PC-3 (cell line): ENCODE results near the gene ARHGAP42.

Source experiments
- EZH2 ChIP-seq: fragments of 300-600 bp; sonication (generic); IDR thresholded peaks from one replicate; pipeline ENCODE4 v1.6.1; 2017; ENCODE audit warnings: antibody characterized with exemption, mild to moderate bottlenecking, low read length; ENCODE audit not compliant: unreplicated experiment
- EZH2phosphoT487 ChIP-seq: fragments of 300-600 bp; sonication (generic); IDR thresholded peaks from 2 replicates; pipeline ENCODE4 v1.6.1; 2018; ENCODE audit warnings: mild to moderate bottlenecking, antibody characterized with exemption, low read length, borderline replicate concordance
- TF ChIP-seq, protein P1 (sequence below): fragments of 300-600 bp; sonication (generic); conservative IDR thresholded peaks from 2 replicates; pipeline ENCODE4 v1.5.1; 2017; ENCODE audit warnings: antibody characterized with exemption, low read depth, mild to moderate bottlenecking, low read length

DNA sequence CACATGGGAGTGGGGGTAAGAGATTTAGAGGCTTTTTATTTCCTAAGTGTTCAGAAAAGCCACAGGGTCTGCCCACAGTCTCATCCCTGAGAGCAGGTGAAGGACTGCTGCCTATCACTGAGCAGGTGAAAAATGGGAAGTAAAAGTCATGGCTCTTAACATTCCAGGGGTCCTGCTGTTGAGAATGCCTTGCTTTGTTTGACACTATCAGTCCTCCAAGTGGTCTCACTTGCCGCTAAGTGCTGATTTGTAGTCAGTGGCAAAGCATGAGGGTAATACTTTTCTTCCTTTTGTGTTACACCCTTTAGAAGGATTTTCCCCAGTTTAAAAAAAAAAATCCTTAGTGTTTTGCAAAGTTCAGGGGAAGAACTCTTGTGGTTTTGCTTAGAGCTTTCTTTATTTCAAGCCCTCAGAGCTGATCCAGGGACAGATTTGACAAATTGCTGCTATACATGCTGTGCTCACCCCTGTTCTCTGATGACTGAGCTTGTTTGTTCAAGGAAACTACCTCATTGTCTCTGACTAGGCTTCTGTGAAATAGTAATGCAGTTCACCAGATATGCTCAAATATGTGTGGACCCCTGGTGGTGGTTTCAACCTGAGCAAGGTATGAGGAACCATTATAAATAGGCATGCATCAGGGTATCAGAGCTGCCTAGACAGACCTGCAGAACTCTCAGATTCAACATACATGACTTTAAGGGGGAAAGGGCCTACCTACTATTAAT, 141.0 kb downstream of the ARHGAP42 start:
- TF ChIP-seq, protein P1, sequence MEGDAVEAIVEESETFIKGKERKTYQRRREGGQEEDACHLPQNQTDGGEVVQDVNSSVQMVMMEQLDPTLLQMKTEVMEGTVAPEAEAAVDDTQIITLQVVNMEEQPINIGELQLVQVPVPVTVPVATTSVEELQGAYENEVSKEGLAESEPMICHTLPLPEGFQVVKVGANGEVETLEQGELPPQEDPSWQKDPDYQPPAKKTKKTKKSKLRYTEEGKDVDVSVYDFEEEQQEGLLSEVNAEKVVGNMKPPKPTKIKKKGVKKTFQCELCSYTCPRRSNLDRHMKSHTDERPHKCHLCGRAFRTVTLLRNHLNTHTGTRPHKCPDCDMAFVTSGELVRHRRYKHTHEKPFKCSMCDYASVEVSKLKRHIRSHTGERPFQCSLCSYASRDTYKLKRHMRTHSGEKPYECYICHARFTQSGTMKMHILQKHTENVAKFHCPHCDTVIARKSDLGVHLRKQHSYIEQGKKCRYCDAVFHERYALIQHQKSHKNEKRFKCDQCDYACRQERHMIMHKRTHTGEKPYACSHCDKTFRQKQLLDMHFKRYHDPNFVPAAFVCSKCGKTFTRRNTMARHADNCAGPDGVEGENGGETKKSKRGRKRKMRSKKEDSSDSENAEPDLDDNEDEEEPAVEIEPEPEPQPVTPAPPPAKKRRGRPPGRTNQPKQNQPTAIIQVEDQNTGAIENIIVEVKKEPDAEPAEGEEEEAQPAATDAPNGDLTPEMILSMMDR, result peak; percentile 85
- TF ChIP-seq EZH2phosphoT487, result no peak
- no peak for TF ChIP-seq EZH2
